Measurements from ENCODE around the gene CDIPT. TPM values are rescaled to one million over a fixed set of nuclear protein-coding genes. Genes with fewer than 3 reads are reported as not detected.

The CDIPT gene, protein sequence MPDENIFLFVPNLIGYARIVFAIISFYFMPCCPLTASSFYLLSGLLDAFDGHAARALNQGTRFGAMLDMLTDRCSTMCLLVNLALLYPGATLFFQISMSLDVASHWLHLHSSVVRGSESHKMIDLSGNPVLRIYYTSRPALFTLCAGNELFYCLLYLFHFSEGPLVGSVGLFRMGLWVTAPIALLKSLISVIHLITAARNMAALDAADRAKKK
- 10 to 100 TPM; 69.5 to 84.8 TPM for total RNA-seq
- 10 to 100 TPM; 72.5 to 80.5 (median 78.3) TPM for polyA plus RNA-seq (ENCODE audit: insufficient read length in 6 of 6)
- long read RNA-seq, donor 1, transcript CDIPT-201 (6 exons, 2,353 nt): major isoform, 49 of 64 reads
- long read RNA-seq, donor 1, partial matches to known transcripts: 13 of 64 reads
- long read RNA-seq, donor 1, other reads (novel, unspliced or antisense): 0 of 64 reads
- long read RNA-seq, donor 2, transcript CDIPT-201 (6 exons, 2,353 nt): major isoform, 22 of 34 reads
- long read RNA-seq, donor 2, partial matches to known transcripts: 8 of 34 reads
- long read RNA-seq, donor 2, other reads (novel, unspliced or antisense): 0 of 34 reads
- long read RNA-seq, donor 3, transcript CDIPT-201 (6 exons, 2,353 nt): major isoform, 26 of 27 reads
- long read RNA-seq, donor 3, partial matches to known transcripts: 0 of 27 reads
- long read RNA-seq, donor 3, other reads (novel, unspliced or antisense): 0 of 27 reads
- long read RNA-seq, donor 4, transcript CDIPT-206 (6 exons, 1,015 nt): minor isoform, 5 of 63 reads
- long read RNA-seq, donor 4, transcript CDIPT-207 (5 exons, 1,671 nt): minor isoform, 7 of 63 reads
- long read RNA-seq, donor 4, transcript CDIPT-201 (6 exons, 2,353 nt): major isoform, 41 of 63 reads
- long read RNA-seq, donor 4, partial matches to known transcripts: 4 of 63 reads
- long read RNA-seq, donor 4, other reads (novel, unspliced or antisense): 6 of 63 reads
- long read RNA-seq, donor 5, transcript CDIPT-201 (6 exons, 2,353 nt): major isoform, 19 of 28 reads
- long read RNA-seq, donor 5, partial matches to known transcripts: 7 of 28 reads
- long read RNA-seq, donor 5, other reads (novel, unspliced or antisense): 0 of 28 reads
- long read RNA-seq, donor 6, transcript CDIPT-201 (6 exons, 2,353 nt): major isoform, 23 of 33 reads
- long read RNA-seq, donor 6, partial matches to known transcripts: 5 of 33 reads
- long read RNA-seq, donor 6, other reads (novel, unspliced or antisense): 0 of 33 reads
- long read RNA-seq, donor 7, transcript CDIPT-201 (6 exons, 2,353 nt): major isoform, 24 of 25 reads
- long read RNA-seq, donor 7, partial matches to known transcripts: 0 of 25 reads
- long read RNA-seq, donor 7, other reads (novel, unspliced or antisense): 0 of 25 reads
- long read RNA-seq, donor 8, transcript CDIPT-201 (6 exons, 2,353 nt): major isoform, 17 of 24 reads
- long read RNA-seq, donor 8, partial matches to known transcripts: 5 of 24 reads
- long read RNA-seq, donor 8, other reads (novel, unspliced or antisense): 0 of 24 reads
- long read RNA-seq, donor 9: 0 reads
- long read RNA-seq, donor 10, transcript CDIPT-201 (6 exons, 2,353 nt): major isoform, 60 of 77 reads
- long read RNA-seq, donor 10, transcript CDIPT-207 (5 exons, 1,671 nt): minor isoform, 7 of 77 reads
- long read RNA-seq, donor 10, partial matches to known transcripts: 4 of 77 reads
- long read RNA-seq, donor 10, other reads (novel, unspliced or antisense): 1 of 77 reads
- long read RNA-seq, donor 11: 0 reads
- long read RNA-seq, donor 12, transcript CDIPT-201 (6 exons, 2,353 nt): major isoform, 24 of 38 reads
- long read RNA-seq, donor 12, partial matches to known transcripts: 11 of 38 reads
- long read RNA-seq, donor 12, other reads (novel, unspliced or antisense): 0 of 38 reads

DNA sequence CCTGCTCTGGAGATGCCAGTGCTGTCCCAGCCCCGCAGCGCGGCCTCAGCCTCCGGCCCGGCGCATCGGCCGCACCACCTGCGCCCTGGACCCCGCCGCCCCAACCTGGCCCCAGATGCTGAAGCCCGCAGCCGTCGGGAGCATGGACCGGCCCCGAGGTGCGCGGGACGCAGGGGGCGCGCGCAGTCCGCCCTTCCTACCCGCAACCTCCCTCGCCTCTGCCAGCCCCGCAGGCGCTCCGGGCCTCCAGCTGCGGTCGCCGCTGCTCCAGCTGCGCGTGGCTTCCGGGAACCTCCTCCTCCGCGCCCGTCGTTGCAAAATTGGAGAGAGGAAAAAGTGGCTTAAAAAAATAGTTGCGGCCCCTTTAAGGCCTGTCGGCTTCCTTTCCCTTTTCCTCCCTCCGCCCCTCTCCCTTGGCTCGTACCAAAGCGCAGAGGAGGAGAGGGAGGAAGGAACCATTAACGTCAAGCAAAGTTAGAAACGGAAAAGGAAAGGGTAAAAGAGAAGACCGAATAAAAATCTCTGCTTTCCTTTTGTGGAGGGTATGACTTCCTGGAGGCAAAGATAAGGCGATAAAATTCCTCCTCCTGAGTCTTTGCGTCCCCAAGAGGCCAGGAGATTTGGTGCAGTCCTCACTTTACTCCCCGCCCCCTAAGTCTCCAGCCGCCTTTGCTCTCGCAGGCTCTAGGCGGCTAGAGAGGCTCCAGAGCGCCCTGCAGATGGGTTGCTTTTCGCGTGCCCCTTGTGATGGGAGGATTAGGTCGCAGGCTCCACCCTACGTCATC, at the start of gene CDIPT:
CDIPT (minus strand) TSS at position 343 of the 785 bp plus-strand sequence. CDS start 369 bp downstream, outside the sequence.
- no peaks in the 10 kb centered on the region for H3K9me3 ChIP-seq
- peak; percentile 94 to 97 (median 96) for DNase-seq
- intact Hi-C loops (cut with DNase I): loop anchor here in 1 of 2 donors (10.0 kb wide), 1 partner anchor 62 kb away; the partner anchor contains the start of gene KCTD13

DNA sequence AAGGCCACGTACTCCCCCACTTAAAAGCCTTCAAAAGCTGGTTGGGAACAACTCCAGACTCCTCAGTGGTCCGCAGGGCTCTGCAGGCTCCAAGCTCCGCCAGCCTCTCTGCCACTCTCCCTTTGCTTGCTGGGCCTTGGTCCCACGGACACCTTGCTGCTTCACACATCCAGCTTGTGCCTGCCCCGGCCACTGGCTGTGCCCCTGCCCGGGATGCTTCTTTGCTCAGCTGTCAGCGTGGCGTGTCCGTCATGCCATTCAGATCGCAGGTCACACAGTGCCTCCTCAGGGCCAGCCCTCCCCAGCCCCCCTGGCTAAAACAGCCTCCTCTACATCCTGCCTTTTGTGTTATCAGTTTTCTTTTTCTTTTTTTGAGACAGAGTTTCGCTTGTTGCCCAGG, 49.1 kb upstream of the CDIPT start:
- Histone ChIP-seq H3K27me3 (no peaks in the 10 kb centered on the region), H3K4me1 (no peaks in the 10 kb centered on the region), H3K9me3 (no peaks in the 10 kb centered on the region), H3K36me3 (peaks cover 0 to 27% of the 10 kb centered on the region in 2 donors), H3K4me3 (no peak overlapping the region), H3K27ac (no peak overlapping the region)
- intact Hi-C loops (cut with DNase I): no loop called here
- no peak for DNase-seq
- ATAC-seq: no peak
- no peak for TF ChIP-seq CTCF (IDR thresholded peaks at IDR 0.05)

More for the DNA sequence above, at the start of gene CDIPT:
- Histone ChIP-seq H3K36me3 (peaks cover 0 to 30% of the 10 kb centered on the region in 2 donors), H3K4me3 (peak within 1 kb of the TSS; percentile 81 to 86), H3K27me3 (no peaks in the 10 kb centered on the region), H3K4me1 (peaks cover 9 to 24% of the 10 kb centered on the region in 2 donors), H3K27ac (peak within 1 kb of the TSS; percentile 84 to 87)
- peak; percentile 99 for ATAC-seq
- peak; percentile 29 to 62 for TF ChIP-seq CTCF (IDR thresholded peaks at IDR 0.05)

DNA sequence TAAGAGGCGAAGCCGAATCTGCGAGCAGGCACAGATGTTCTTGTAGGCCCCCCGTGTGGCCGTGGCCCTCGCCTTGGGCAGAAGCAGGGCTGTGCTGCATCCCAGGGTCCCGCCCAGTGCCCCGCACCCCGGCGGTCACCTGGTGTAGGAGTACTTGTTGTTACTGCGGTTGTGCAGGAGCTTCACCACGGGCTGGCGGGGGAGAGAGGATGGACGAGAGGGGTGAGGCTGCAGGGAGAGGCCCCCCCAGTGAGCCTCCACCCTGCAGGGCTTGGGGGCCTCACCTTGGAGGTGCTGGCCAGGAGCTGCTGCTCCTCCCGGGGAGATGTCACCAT, 48.6 kb upstream of the CDIPT start:
- ATAC-seq (no peak), DNase-seq (no peak)
- H3K27ac ChIP-seq: no peak overlapping the region
- intact Hi-C loops (cut with DNase I): no loop called here
- H3K36me3 ChIP-seq: peaks cover 0 to 26% of the 10 kb centered on the region in 2 donors
- no peak for TF ChIP-seq CTCF (IDR thresholded peaks at IDR 0.05)
- H3K4me3 ChIP-seq: no peak overlapping the region
- no peaks in the 10 kb centered on the region for H3K27me3 ChIP-seq
- no peaks in the 10 kb centered on the region for H3K4me1 ChIP-seq
- no peaks in the 10 kb centered on the region for H3K9me3 ChIP-seq
